CD4-positive, alpha-beta T cell (primary cell): ENCODE data around the gene KRTAP4-9. TPM values are rescaled to one million over a fixed set of nuclear protein-coding genes. Genes with fewer than 3 reads are reported as not detected.
"Not testable (repeated sequence)": the region's sequence is repeated elsewhere in the genome, so short reads cannot be mapped to it uniquely, and the experiment has no call there.

Source experiments
- ATAC-seq: fragments of 200-7000 bp; cut with Tn5 transposase; one replicate; pipeline ENCODE4 v1.10.0; 2022; ENCODE audit warnings: mild to moderate bottlenecking; ENCODE audit not compliant: poor library complexity
- CTCF ChIA-PET: fragments of 350-600 bp; sonication (Branson Sonifier 250); formaldehyde crosslinking; loops from one replicate; lab custom pipeline; 2021; ENCODE audit warnings: antibody characterized with exemption, inconsistent platforms; lab: Charles Lee
- POLR2A ChIA-PET: fragments of 350-600 bp; sonication (Branson Sonifier 250); formaldehyde crosslinking; loops from one replicate; lab custom pipeline; 2021; ENCODE audit warnings: antibody characterized with exemption, inconsistent platforms; lab: Charles Lee
- DNase-seq, 14 experiments: peaks; one replicate each; pipeline ENCODE4 v3.0.0-alpha.2; 2013 to 2020; ENCODE audit warnings: mixed read lengths in 2 of 14
- H3K27ac ChIP-seq, 2 donors: one replicate each; pipeline versions ENCODE4 v1.5.1 to v1.7.0; 2013; ENCODE audit warnings: low read length in 2 of 2, low read depth in 1 of 2, mild to moderate bottlenecking in 1 of 2
- H3K27me3 ChIP-seq, 2 experiments: 1 replicate in 1 of 2; 2 replicates in 1 of 2; pipeline versions ENCODE4 v1.6.1 to v1.7.0; 2013; ENCODE audit warnings: low read length in 2 of 2, control low read depth in 1 of 2, mild to moderate bottlenecking in 1 of 2, moderate library complexity in 1 of 2; ENCODE audit not compliant: insufficient read depth in 2 of 2, control insufficient read depth in 1 of 2
- H3K36me3 ChIP-seq: one replicate; pipeline ENCODE4 v1.6.1; 2013; ENCODE audit warnings: low read length, control low read depth; ENCODE audit not compliant: insufficient read depth
- H3K4me1 ChIP-seq: one replicate; pipeline ENCODE4 v1.6.1; 2013; ENCODE audit warnings: low read length, control low read depth; ENCODE audit not compliant: insufficient read depth
- H3K4me3 ChIP-seq: one replicate; pipeline ENCODE4 v1.5.1; 2013; ENCODE audit warnings: mild to moderate bottlenecking, low read length, moderate library complexity
- H3K9me3 ChIP-seq, 2 experiments: 1 replicate in 1 of 2; 2 replicates in 1 of 2; pipeline versions ENCODE4 v1.6.1 to v1.7.0; 2013; ENCODE audit warnings: low read length in 2 of 2, mild to moderate bottlenecking in 2 of 2, control low read depth in 1 of 2, moderate library complexity in 1 of 2; ENCODE audit not compliant: control insufficient read depth in 1 of 2, insufficient read depth in 1 of 2
- H3K27ac Mint-ChIP-seq: one replicate; pipeline ENCODE4 v1.8.0; 2020; ENCODE audit warnings: mixed read lengths
- H3K27me3 Mint-ChIP-seq: one replicate; pipeline ENCODE4 v1.8.0; 2021; ENCODE audit warnings: mixed read lengths
- H3K36me3 Mint-ChIP-seq: one replicate; pipeline ENCODE4 v1.8.0; 2021; ENCODE audit warnings: low read depth, mixed read lengths
- H3K4me1 Mint-ChIP-seq: one replicate; pipeline ENCODE4 v1.8.0; 2021; ENCODE audit warnings: low read depth, mixed read lengths
- H3K4me3 Mint-ChIP-seq: one replicate; pipeline ENCODE4 v1.8.0; 2020; ENCODE audit warnings: mild to moderate bottlenecking, mixed read lengths
- H3K9me3 Mint-ChIP-seq: one replicate; pipeline ENCODE4 v1.8.0; 2020; ENCODE audit warnings: mixed read lengths
- CTCF ChIP-seq: fragments of 200-600 bp; IDR thresholded peaks from one replicate; pipeline ENCODE4 v1.8.0; 2022; ENCODE audit warnings: antibody characterized with exemption, mild to moderate bottlenecking
- intact Hi-C, 2 experiments: fragments of 100-400 bp; cut with DNase I in 1 of 2; cut with micrococcal nuclease in 1 of 2; formaldehyde crosslinking; loops; one replicate each; pipeline versions ENCODE4 v1.15.1 to v1.9.0; 2023 to 2025; cut with DNase I, micrococcal nuclease
- total RNA-seq, 174 experiments: library from RNA in 2 of 174; stranded (reverse) in 2 of 174; gene quantifications; one replicate each; pipeline ENCODE4 v1.2.3 and lab custom pipeline; 2021 to 2026

Gene KRTAP4-9
- total RNA-seq, 2 experiments from 2014 or later: not detected

- intact Hi-C loops: no loop called here
- H3K9me3 Mint-ChIP-seq: no peaks in the 10 kb centered on the region
- H3K4me1 ChIP-seq: peaks cover 14% of the 10 kb centered on the region
- H3K36me3 Mint-ChIP-seq: no peaks in the 10 kb centered on the region
- H3K4me3 Mint-ChIP-seq: no peak overlapping the region
- no peaks in the 10 kb centered on the region for H3K27me3 ChIP-seq
- ChIA-PET POLR2A (no interaction called here), CTCF (no interaction called here)
- no peaks in the 10 kb centered on the region for H3K27me3 Mint-ChIP-seq
- ATAC-seq: no peak
- no peak for TF ChIP-seq CTCF
- H3K27ac ChIP-seq: no peak overlapping the region
- no peak overlapping the region for H3K4me3 ChIP-seq
- no peaks in the 10 kb centered on the region for H3K36me3 ChIP-seq
- H3K9me3 ChIP-seq: no peaks in the 10 kb centered on the region
- H3K4me1 Mint-ChIP-seq: peaks cover 48% of the 10 kb centered on the region
- H3K27ac Mint-ChIP-seq: no peak overlapping the region
- no peak for DNase-seq
Observed at GRCh38 chr17:41118721-41119120, 13.5 kb downstream of the KRTAP4-9 start.

GRCh38 chr17:41119696-41120690 is 14.8 kb downstream of the KRTAP4-9 start:
- H3K4me1 ChIP-seq: peaks cover 16% of the 10 kb centered on the region
- peaks cover 60% of the 10 kb centered on the region for H3K4me1 Mint-ChIP-seq
- CTCF ChIA-PET: interaction anchor here (0.7 kb wide), 1 partner anchor 214 kb away, joined by 3 read pairs; no protein-coding TSS in a partner anchor
- POLR2A ChIA-PET: interaction anchor here (1.0 to 1.9 kb wide), 2 partner anchors 189 to 568 kb away, joined by 5 to 13 read pairs; partner anchors contain the start of genes EIF1 and KRTAP16-1
- H3K36me3 Mint-ChIP-seq, H3K36me3 ChIP-seq, H3K27me3 ChIP-seq, H3K4me3 ChIP-seq, H3K9me3 ChIP-seq, H3K27ac ChIP-seq, H3K27me3 Mint-ChIP-seq, H3K9me3 Mint-ChIP-seq: not testable (repeated sequence)
- peak; percentile 40 for TF ChIP-seq CTCF
- peak overlapping the region; percentile 80 for H3K27ac Mint-ChIP-seq
- intact Hi-C loops: loop anchor here (1.0 to 5.0 kb wide), 5 partner anchors 187 to 542 kb away; partner anchors contain the start of gene KRTAP16-1 (in 1 of the 2)
- H3K4me3 Mint-ChIP-seq: peak overlapping the region; percentile 62
- DNase-seq (peak in 4 of 14 experiments; percentile 7 to 58 (median 36)), ATAC-seq (peak; percentile 93)

- H3K27ac Mint-ChIP-seq: no peak overlapping the region
- H3K27ac ChIP-seq: no peak overlapping the region
- ATAC-seq (no peak), DNase-seq (no peak)
- intact Hi-C loops: loop anchor here (5.0 kb wide), 4 partner anchors 186 to 541 kb away; partner anchors contain the start of gene KRTAP16-1 (in 1 of the 2)
- peaks cover 71% of the 10 kb centered on the region for H3K4me1 Mint-ChIP-seq
- H3K27me3 ChIP-seq: no peaks in the 10 kb centered on the region
- no peaks in the 10 kb centered on the region for H3K9me3 ChIP-seq
- no peak overlapping the region for H3K4me3 Mint-ChIP-seq
- CTCF ChIA-PET: no interaction called here
- no peak overlapping the region for H3K4me3 ChIP-seq
- TF ChIP-seq CTCF: no peak
- H3K27me3 Mint-ChIP-seq: no peaks in the 10 kb centered on the region
- no peaks in the 10 kb centered on the region for H3K36me3 ChIP-seq
- no peaks in the 10 kb centered on the region for H3K36me3 Mint-ChIP-seq
- no peaks in the 10 kb centered on the region for H3K9me3 Mint-ChIP-seq
- POLR2A ChIA-PET: no interaction called here
- peaks cover 25% of the 10 kb centered on the region for H3K4me1 ChIP-seq
Observed at GRCh38 chr17:41121742-41122141, 16.6 kb downstream of the KRTAP4-9 start.

GRCh38 chr17:41123292-41123990 is 18.3 kb downstream of the KRTAP4-9 start:
- CTCF ChIA-PET, H3K27me3 ChIP-seq, H3K9me3 ChIP-seq, H3K27ac ChIP-seq, H3K27me3 Mint-ChIP-seq, POLR2A ChIA-PET, H3K4me3 ChIP-seq, H3K36me3 ChIP-seq, H3K36me3 Mint-ChIP-seq, H3K9me3 Mint-ChIP-seq: not testable (repeated sequence)
- peak; percentile 42 for ATAC-seq
- H3K27ac Mint-ChIP-seq: peak overlapping the region; percentile 57
- H3K4me3 Mint-ChIP-seq: peak overlapping the region; percentile 76
- H3K4me1 Mint-ChIP-seq: peaks cover 70% of the 10 kb centered on the region
- intact Hi-C loops: loop anchor here (5.0 kb wide), 4 partner anchors 184 to 539 kb away; partner anchors contain the start of gene KRTAP16-1 (in 1 of the 2)
- H3K4me1 ChIP-seq: peaks cover 25% of the 10 kb centered on the region
- DNase-seq: peak in 1 of 14 experiments; percentile 16
